Mucosa of rectum (tissue), 2 donors: ENCODE data around the gene KRT33B.
"Not testable (repeated sequence)": the region's sequence is repeated elsewhere in the genome, so short reads cannot be mapped to it uniquely, and the experiment has no call there.

Experiments used
- H3K27ac ChIP-seq, 2 donors: one replicate each; pipeline ENCODE4 v1.7.0; 2013; ENCODE audit warnings: inconsistent platforms in 2 of 2, low read depth in 2 of 2, low read length in 2 of 2
- H3K27me3 ChIP-seq, 2 donors: one replicate each; pipeline ENCODE4 v1.7.0; 2013; ENCODE audit warnings: low read length in 2 of 2; ENCODE audit not compliant: control insufficient read depth in 2 of 2, insufficient read depth in 2 of 2
- H3K36me3 ChIP-seq, 2 donors: one replicate each; pipeline ENCODE4 v1.7.0; 2013; ENCODE audit warnings: low read length in 2 of 2; ENCODE audit not compliant: control insufficient read depth in 2 of 2, insufficient read depth in 2 of 2
- H3K4me1 ChIP-seq, 2 donors: one replicate each; pipeline ENCODE4 v1.7.0; 2013; ENCODE audit warnings: low read length in 2 of 2, mild to moderate bottlenecking in 1 of 2; ENCODE audit not compliant: control insufficient read depth in 2 of 2, insufficient read depth in 2 of 2
- H3K4me3 ChIP-seq, 2 donors: one replicate each; pipeline ENCODE4 v1.7.0; 2013; ENCODE audit warnings: low read length in 2 of 2
- H3K9ac ChIP-seq, 2 donors: one replicate each; pipeline ENCODE4 v1.7.0; 2013; ENCODE audit warnings: low read length in 2 of 2, low read depth in 1 of 2, mild to moderate bottlenecking in 1 of 2
- H3K9me3 ChIP-seq, 2 donors: one replicate each; pipeline ENCODE4 v1.7.0; 2013; ENCODE audit warnings: low read length in 2 of 2; ENCODE audit not compliant: control insufficient read depth in 2 of 2
- donor health status: healthy.
- donor health status: Normal muscosa, but diverticular disease.

Gene KRT33B

DNA sequence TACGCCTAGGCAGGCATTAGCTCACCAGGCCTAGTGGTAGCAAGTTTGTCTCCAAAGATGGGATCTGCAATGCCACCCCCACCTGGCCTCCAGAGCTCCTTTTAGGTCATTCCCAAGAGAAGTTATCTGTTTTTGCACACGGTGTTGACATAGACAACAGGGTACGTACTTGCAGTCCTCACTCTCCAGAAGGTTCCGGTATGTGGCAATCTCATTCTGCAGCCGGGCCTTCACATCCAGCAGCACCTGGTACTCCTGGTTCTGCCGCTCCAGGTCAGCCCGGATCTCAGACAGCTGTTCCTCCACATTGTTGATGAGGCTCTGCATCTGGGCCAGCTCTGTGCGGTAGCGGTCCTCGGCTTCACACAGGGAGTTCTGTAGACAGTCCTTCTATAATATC, 37.6 kb upstream of the KRT33B start:
- peaks cover 0 to 4% of the 10 kb centered on the region in 2 donors for H3K27me3 ChIP-seq
- H3K36me3 ChIP-seq: no peaks in the 10 kb centered on the region
- no peak overlapping the region for H3K4me3 ChIP-seq
- no peak overlapping the region for H3K27ac ChIP-seq
- H3K4me1 ChIP-seq: no peaks in the 10 kb centered on the region
- no peaks in the 10 kb centered on the region for H3K9me3 ChIP-seq
- H3K9ac ChIP-seq: no peak overlapping the region

DNA sequence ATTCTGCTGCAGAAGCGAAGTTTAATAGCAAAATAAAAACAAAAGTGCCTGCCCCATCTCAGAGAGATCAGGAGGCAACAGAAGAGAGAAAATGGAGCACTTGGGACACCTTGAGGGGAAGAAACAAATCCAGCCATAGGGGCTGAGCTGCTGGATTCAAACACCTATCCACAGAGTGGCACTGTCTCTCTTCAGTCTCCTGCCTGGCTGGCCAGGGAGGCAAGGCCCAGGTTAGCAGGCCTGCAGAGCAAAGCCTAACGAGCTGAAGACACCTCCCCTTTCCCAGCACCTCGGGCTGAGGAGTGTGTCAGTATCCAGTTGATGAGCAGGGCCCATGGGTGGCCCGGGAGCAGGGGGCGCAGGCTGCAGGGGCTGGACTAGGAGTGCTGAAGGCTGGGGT, 36.6 kb upstream of the KRT33B start:
- no peaks in the 10 kb centered on the region for H3K9me3 ChIP-seq

DNA sequence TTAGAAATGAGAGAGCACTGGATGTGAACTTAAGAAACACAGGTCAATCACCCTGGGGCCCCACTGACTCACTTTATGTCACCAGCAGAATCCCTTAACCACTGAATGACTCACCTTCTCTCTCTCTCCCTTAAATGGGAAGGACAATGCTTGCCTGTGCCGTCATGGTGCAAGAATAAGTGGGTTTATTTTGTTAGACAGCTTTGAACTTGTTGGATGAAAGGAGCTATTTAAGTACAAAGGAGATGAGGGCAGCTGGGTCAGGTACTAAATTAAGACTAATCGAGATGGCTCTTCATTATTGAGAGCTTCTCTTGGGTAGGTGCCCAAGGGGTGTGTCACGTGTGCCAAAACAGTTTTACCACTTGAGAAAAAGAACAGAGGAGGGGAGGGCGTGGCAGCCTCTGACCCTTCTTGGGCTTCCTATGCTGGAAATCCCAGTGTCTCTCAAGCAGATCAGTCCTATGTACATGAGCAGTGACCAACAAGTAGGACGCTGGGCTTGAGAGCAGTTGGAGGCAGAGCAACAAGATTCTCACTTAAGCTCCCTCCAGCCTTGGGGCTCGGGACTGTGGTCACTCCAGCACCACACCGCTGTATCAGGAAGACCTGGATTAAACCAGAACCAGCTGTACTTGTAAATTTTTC, 34.5 kb upstream of the KRT33B start:
- H3K9ac ChIP-seq: no peak overlapping the region
- H3K4me1 ChIP-seq: no peaks in the 10 kb centered on the region
- no peaks in the 10 kb centered on the region for H3K36me3 ChIP-seq
- no peaks in the 10 kb centered on the region for H3K9me3 ChIP-seq
- no peak overlapping the region for H3K4me3 ChIP-seq
- peaks cover 0 to 4% of the 10 kb centered on the region in 2 donors for H3K27me3 ChIP-seq
- H3K27ac ChIP-seq: no peak overlapping the region

More for the DNA sequence above, 36.6 kb upstream of the KRT33B start:
- H3K27ac ChIP-seq: no peak overlapping the region
- H3K9ac ChIP-seq: no peak overlapping the region
- H3K36me3 ChIP-seq: no peaks in the 10 kb centered on the region
- peaks cover 0 to 4% of the 10 kb centered on the region in 2 donors for H3K27me3 ChIP-seq
- no peak overlapping the region for H3K4me3 ChIP-seq
- no peaks in the 10 kb centered on the region for H3K4me1 ChIP-seq

DNA sequence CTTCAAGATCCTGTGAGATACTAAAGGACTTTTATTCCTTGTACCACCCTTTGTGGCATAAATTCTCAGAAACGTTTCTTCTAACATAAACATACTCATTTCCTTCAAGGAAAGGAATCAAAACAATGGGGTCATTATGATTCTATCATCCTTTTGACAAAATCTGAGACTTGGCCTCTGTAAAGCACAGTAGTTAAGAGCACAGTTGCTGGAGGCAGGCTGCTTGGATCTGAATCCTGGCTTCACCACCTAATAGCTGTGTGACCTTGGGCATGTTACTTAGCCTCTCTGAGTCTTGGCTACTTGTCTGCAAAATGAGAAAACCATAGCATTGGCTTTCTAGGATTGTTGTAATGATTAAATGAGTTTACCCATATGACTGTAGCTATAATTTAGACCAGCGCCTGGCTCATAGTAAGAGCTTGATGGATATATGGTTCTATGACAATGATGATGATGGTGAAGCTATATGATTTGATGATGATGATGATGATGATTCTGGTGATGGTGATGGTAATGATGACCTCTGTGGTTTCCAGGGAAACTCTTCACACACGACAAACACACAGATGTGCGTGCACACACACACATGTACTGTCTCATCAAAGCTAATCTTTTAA, 33.9 kb upstream of the KRT33B start:
- no peak overlapping the region for H3K4me3 ChIP-seq
- no peak overlapping the region for H3K27ac ChIP-seq
- no peaks in the 10 kb centered on the region for H3K4me1 ChIP-seq
- H3K36me3 ChIP-seq: no peaks in the 10 kb centered on the region
- no peaks in the 10 kb centered on the region for H3K9me3 ChIP-seq
- no peak overlapping the region for H3K9ac ChIP-seq
- no peaks in the 10 kb centered on the region for H3K27me3 ChIP-seq

DNA sequence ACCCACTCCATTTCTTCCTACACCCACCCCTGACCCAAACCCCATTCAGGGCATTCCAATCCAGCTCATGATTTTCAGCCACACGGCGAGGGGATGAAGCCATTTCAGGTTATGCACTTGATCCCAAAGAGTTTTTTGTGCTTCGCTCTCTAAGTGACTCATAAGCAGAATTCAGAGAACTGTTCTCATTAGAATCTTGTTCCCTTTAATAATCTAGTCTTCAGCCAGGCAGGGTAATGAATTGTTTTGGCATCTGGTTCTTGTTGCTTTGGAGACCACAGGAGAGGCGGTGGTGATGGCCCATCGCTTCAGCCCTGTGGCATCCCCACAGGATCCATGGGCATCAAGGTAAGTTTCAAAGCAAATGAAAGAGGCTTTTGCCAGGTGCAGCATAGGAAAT, 32.5 kb upstream of the KRT33B start:
- no peaks in the 10 kb centered on the region for H3K36me3 ChIP-seq
- H3K9me3 ChIP-seq: no peaks in the 10 kb centered on the region
- H3K27ac ChIP-seq: no peak overlapping the region
- no peak overlapping the region for H3K9ac ChIP-seq
- H3K4me1 ChIP-seq: no peaks in the 10 kb centered on the region
- no peak overlapping the region for H3K4me3 ChIP-seq
- no peaks in the 10 kb centered on the region for H3K27me3 ChIP-seq

DNA sequence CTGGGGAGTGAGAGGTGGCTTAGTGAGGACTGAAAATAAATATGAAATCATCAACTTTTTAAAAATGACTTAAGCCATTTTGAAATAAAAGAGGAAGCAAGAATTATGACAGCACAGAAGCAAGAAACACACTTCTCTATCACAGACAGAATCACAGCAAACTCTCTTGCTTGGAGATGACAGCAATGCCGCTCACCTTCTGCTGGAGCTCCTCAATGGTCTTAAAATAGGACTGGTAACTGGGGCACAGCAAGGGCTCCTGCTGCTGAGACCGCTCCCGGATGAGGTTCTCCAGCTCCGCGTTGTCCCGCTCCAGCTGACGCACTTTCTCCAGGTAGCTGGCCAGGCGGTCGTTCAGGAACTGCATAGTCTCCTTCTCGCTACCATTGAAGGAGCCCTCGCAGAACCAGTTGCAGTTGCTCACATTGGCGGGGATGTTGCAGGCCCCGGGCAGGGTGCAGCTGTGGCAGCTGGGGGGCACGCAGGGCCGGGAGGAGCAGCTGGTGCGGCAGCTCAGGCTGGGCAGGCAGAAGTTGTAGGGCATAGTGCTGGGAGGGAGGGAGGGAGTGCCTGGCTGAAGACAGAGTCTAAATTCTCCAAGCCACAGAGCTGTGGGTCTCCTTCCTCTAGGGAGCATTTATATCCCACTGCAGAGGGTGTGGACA, 27.5 kb upstream of the KRT33B start, which contains the start of gene KRT31:
Gene KRT31 (minus strand): TSS at position 613 of the 665 bp plus-strand sequence. CDS start 69 bp downstream, at position 544.
- Histone ChIP-seq H3K4me3 (no peak within 1 kb of the TSS), H3K9me3 (no peaks in the 10 kb centered on the region), H3K36me3 (no peaks in the 10 kb centered on the region), H3K9ac (no peak within 1 kb of the TSS), H3K27me3 (peaks cover 0 to 3% of the 10 kb centered on the region in 2 donors), H3K4me1 (no peaks in the 10 kb centered on the region), H3K27ac (no peak within 1 kb of the TSS)

DNA sequence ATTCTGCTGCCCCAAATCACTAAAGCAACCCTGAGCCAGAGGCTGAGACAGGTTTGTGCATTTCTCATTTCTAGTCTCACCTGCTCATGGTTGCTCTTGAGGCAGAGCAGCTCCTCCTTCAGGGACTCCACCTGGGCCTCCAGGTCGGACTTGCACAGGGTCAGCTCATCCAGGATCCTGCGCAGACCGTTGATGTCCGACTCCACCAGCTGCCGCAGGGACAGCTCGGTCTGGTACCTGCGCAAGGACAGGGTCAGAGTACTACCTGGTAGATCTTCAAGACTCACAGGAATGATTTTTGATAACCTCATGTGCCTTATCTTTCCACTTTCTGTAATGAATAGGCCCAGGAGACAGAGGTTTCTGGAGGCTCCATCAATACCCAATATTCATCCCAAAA, 26.7 kb upstream of the KRT33B start:
- H3K27ac ChIP-seq: no peak overlapping the region
- H3K27me3 ChIP-seq: peaks cover 0 to 3% of the 10 kb centered on the region in 2 donors
- H3K4me3 ChIP-seq: no peak overlapping the region
- no peaks in the 10 kb centered on the region for H3K36me3 ChIP-seq
- no peaks in the 10 kb centered on the region for H3K4me1 ChIP-seq
- no peaks in the 10 kb centered on the region for H3K9me3 ChIP-seq
- H3K9ac ChIP-seq: no peak overlapping the region

DNA sequence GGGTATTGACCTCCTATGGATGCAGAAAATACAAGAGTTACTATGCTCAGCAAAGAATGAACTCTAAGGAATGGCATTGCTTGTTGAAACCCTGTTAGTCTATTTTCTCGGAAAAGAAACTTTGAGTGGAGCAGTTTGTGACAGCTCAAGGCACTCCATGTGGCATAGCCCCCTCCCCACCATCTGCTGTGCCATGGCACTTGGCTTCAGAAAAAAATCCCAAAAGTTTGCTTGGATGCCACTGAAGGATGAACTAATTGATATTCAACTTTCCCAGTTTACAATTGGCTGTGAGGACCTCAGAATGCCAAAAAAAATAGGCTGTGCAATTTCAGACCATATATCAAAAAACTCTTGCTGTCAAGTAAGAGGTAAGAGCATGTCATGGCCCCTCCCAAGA, 26.0 kb upstream of the KRT33B start:
- Histone ChIP-seq H3K9ac (no peak overlapping the region), H3K27me3 (peaks cover 0 to 3% of the 10 kb centered on the region in 2 donors), H3K36me3 (no peaks in the 10 kb centered on the region), H3K4me1 (no peaks in the 10 kb centered on the region), H3K9me3 (no peaks in the 10 kb centered on the region), H3K4me3 (no peak overlapping the region), H3K27ac (no peak overlapping the region)

DNA sequence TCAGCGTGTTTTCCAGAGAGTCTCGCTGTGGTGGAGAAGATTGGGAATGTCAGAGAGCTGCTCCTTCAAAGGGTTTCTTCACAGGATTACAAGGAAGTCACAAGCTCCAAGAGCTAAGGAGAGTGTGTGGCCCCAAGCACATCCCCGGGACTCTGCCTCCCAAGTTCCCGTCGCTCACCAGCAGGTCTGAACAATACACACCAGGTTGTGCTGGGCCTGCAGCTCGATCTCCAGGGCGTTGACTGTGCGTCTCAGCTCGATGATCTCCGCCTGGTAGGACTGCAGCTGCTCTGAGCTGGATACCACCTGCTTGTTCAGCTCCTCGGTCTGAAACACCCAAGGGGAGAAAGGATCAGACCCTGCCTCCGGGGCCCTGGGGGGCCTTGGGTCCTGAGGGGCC, 25.4 kb upstream of the KRT33B start:
- H3K36me3 ChIP-seq, H3K9ac ChIP-seq, H3K27me3 ChIP-seq, H3K4me1 ChIP-seq, H3K4me3 ChIP-seq, H3K27ac ChIP-seq, H3K9me3 ChIP-seq: not testable (repeated sequence)

DNA sequence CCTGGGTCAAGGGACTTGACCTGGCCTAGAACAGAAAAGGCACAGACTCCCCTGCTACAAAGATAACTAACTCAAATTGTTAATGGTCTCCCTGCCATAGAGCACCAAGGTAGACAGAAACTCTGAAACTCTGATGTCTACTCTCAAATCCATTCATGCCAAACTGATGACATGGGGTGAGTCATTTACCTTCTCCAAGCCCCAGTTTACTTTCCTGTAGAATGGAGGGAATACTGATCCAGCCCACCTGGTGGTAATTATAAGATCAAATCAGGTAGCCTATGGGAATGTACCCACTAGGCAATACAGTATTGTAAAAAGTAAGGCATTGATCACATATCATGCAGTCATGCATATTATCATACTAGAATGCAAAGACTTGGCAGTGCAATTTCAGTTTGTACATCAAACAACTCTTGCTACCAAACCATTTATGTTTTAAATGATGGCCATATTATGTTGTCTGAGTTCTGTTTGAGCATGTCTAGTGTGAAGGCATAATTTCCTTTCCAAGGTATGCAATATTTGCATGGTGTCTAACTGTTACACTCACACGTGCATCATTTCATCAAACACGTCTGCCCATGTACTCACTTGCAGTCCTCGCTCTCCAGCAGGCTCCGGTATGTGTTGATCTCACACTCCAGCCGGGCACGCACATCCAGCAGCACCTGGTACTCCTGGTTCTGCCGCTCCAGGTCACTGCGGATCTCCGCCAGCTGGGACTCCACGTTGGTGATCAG, 24.8 kb upstream of the KRT33B start:
- no peak overlapping the region for H3K9ac ChIP-seq
- H3K4me3 ChIP-seq: no peak overlapping the region
- no peaks in the 10 kb centered on the region for H3K4me1 ChIP-seq
- H3K27me3 ChIP-seq: peaks cover 0 to 3% of the 10 kb centered on the region in 2 donors
- H3K27ac ChIP-seq: no peak overlapping the region
- no peaks in the 10 kb centered on the region for H3K36me3 ChIP-seq
- H3K9me3 ChIP-seq: no peaks in the 10 kb centered on the region
